Aorta (tissue), 5 donors: ENCODE results near the gene UGGT1. TPM values are rescaled to one million over a fixed set of nuclear protein-coding genes. Genes with fewer than 3 reads are reported as not detected.

Experiments used
- ATAC-seq: fragments of 200-7000 bp; cut with Tn5 transposase; one replicate; pipeline ENCODE4 v1.9.1; 2022; ENCODE audit warnings: moderate library complexity; ENCODE audit not compliant: low FRiP score
- DNase-seq, 2 donors: peaks; one replicate each; pipeline ENCODE4 v3.0.0-alpha.2; 2020
- H3K27ac ChIP-seq, 2 donors: one replicate each; pipeline ENCODE4 v1.5.1; 2013; ENCODE audit warnings: low read length in 2 of 2, mild to moderate bottlenecking in 2 of 2, moderate library complexity in 2 of 2, control low read depth in 1 of 2, inconsistent platforms in 1 of 2, low read depth in 1 of 2
- H3K27me3 ChIP-seq, 2 donors: one replicate each; pipeline ENCODE4 v1.6.1; 2013; ENCODE audit warnings: control low read depth in 1 of 2, low read length in 1 of 2, mild to moderate bottlenecking in 1 of 2, moderate library complexity in 1 of 2; ENCODE audit not compliant: insufficient read depth in 2 of 2, control insufficient read depth in 1 of 2
- H3K36me3 ChIP-seq, 2 donors: one replicate each; pipeline ENCODE4 v1.6.1; 2013; ENCODE audit warnings: control low read depth in 1 of 2, low read length in 1 of 2, mild to moderate bottlenecking in 1 of 2; ENCODE audit not compliant: insufficient read depth in 2 of 2, control insufficient read depth in 1 of 2
- H3K4me1 ChIP-seq, 2 donors: one replicate each; pipeline ENCODE4 v1.6.1; 2013; ENCODE audit warnings: low read length in 2 of 2, control low read depth in 1 of 2, mild to moderate bottlenecking in 1 of 2, moderate library complexity in 1 of 2; ENCODE audit not compliant: insufficient read depth in 2 of 2, control insufficient read depth in 1 of 2
- H3K4me3 ChIP-seq, 2 donors: one replicate each; pipeline ENCODE4 v1.5.1; 2013; ENCODE audit warnings: low read length in 2 of 2, control low read depth in 1 of 2, mild to moderate bottlenecking in 1 of 2
- H3K9me3 ChIP-seq: one replicate; pipeline ENCODE4 v1.6.1; 2013; ENCODE audit warnings: mild to moderate bottlenecking, low read length; ENCODE audit not compliant: control insufficient read depth
- WGBS, 2 donors: extraction: QIAGEN DNeasy Blood & Tissue Kit; methylation state at CpG; one replicate each; pipeline ENCODE4 v1.1.7; 2013; 5-methylcytosine and 5-hydroxymethylcytosine counted together
- intact Hi-C, 2 donors: fragments of 100-400 bp; cut with DNase I; formaldehyde crosslinking; loops; one replicate each; pipeline versions ENCODE4 v1.14.2 to v1.15.0; 2022
- polyA plus RNA-seq, 2 donors: library from polyadenylated mRNA; stranded (reverse); fragments of 200-250 nt; gene quantifications; one replicate each; pipeline ENCODE4 v1.2.3, GENCODE V29; 2013
- total RNA-seq, 2 donors: library from RNA; stranded (reverse); fragmentation: NEBNext Ultra II Directional; extraction: Animal tissue kit (Norgen Biotek cat#: 25700); gene quantifications; one replicate each; pipeline ENCODE4 v1.2.1, GENCODE V29; 2021
- donor health status: healthy with polysubstance abuse.
- donor health status: Bipolar disorder and iron deficiency.
- donor health status: DM: no; HTN: no; CAD: no.
- donor health status: DM: no; HTN: no; CAD: no.
- donor health status: DM: yes; HTN: yes; CAD: no.

Gene UGGT1
- total and polyA plus RNA-seq, 4 donors = 3.0 to 39.2 (median 24.1) TPM

- no peak overlapping the region for H3K4me3 ChIP-seq
- H3K36me3 ChIP-seq = no peaks in the 10 kb centered on the region
- H3K27ac ChIP-seq = no peak overlapping the region
- H3K4me1 ChIP-seq = no peaks in the 10 kb centered on the region
- H3K27me3 ChIP-seq = no peaks in the 10 kb centered on the region
- DNase-seq = no peak
- no peak for ATAC-seq
- intact Hi-C loops = no loop called here
- H3K9me3 ChIP-seq = no peaks in the 10 kb centered on the region
- WGBS, 2 donors = 75 to 79% methylated on average over 3 of the region's 3 CpGs
These were observed 150.9 kb downstream of the UGGT1 start for GRCh38 chr2:128241896-128242295.

Other genes starting within 250 kb of the UGGT1 start
- gene POLR2D, start 233.0 kb upstream of the UGGT1 start, total RNA-seq = 10 to 100 TPM; 18.5 TPM
- gene POLR2D, start 233.0 kb upstream of the UGGT1 start, polyA plus RNA-seq = 1 to 10 TPM; 7.9 to 9.0 TPM
- 10 to 100 TPM; 15.7 to 17.3 TPM for gene AMMECR1L, start 205.2 kb upstream of the UGGT1 start, total RNA-seq
- gene AMMECR1L, start 205.2 kb upstream of the UGGT1 start, polyA plus RNA-seq = 1 to 10 TPM; 3.5 to 8.2 TPM
- gene SAP130, start 63.1 kb upstream of the UGGT1 start, total RNA-seq = 10 to 100 TPM; 23.5 to 23.8 TPM
- gene SAP130, start 63.1 kb upstream of the UGGT1 start, polyA plus RNA-seq = 1 to 10 TPM; 3.6 to 9.2 TPM
- gene HS6ST1, start 227.7 kb downstream of the UGGT1 start, total RNA-seq = 10 to 100 TPM; 14.7 to 17.4 TPM
- gene HS6ST1, start 227.7 kb downstream of the UGGT1 start, polyA plus RNA-seq = 1 to 10 TPM; 3.0 to 3.1 TPM